ENCODE measurements around the gene MACROD2.

The MACROD2 gene

DNA sequence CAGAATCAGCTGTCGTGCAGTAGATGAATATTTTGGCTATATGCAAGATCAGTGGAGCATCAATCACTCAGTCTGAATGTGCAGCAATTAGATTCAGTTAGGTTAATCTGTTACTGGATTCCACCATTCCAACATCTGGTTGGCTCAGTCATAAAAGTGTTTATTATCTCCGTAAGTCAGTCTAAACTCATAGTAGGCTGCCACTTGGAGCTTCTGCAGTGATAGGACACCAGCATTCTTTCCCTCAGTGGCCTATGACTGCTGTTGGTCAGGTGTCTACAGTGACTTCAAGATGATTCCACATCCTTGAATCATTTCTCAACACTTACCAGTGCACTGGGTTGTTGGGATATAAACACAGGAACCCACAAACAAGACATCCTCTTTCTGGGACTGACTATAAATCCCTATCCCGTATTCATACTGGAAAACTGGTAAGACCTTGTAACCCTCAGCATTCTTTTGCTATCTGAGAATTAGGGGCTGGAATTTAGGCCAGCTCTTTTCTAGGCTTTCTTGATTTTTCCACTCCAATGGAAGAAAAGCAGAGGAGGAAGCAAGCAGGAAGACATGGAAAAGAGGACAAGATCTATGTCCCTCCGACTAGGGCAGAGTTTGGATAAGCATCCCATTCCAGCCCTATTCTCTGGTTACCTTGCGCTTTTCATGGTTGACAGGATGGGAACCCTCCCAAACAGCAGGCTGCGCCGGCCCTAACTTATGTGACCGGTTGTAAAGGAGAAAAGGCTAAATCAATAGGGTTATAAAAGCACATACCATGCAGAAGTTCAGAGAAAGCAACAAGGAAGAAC lies 1658.3 kb downstream of the MACROD2 start:
- TF ChIP-seq, protein P1, sequence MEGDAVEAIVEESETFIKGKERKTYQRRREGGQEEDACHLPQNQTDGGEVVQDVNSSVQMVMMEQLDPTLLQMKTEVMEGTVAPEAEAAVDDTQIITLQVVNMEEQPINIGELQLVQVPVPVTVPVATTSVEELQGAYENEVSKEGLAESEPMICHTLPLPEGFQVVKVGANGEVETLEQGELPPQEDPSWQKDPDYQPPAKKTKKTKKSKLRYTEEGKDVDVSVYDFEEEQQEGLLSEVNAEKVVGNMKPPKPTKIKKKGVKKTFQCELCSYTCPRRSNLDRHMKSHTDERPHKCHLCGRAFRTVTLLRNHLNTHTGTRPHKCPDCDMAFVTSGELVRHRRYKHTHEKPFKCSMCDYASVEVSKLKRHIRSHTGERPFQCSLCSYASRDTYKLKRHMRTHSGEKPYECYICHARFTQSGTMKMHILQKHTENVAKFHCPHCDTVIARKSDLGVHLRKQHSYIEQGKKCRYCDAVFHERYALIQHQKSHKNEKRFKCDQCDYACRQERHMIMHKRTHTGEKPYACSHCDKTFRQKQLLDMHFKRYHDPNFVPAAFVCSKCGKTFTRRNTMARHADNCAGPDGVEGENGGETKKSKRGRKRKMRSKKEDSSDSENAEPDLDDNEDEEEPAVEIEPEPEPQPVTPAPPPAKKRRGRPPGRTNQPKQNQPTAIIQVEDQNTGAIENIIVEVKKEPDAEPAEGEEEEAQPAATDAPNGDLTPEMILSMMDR (IDR thresholded peaks at IDR 0.05; ENCODE audit: extremely low read depth, missing control alignments) = no peak
- no peak for DNase-seq (ENCODE audit: low spot score)

DNA sequence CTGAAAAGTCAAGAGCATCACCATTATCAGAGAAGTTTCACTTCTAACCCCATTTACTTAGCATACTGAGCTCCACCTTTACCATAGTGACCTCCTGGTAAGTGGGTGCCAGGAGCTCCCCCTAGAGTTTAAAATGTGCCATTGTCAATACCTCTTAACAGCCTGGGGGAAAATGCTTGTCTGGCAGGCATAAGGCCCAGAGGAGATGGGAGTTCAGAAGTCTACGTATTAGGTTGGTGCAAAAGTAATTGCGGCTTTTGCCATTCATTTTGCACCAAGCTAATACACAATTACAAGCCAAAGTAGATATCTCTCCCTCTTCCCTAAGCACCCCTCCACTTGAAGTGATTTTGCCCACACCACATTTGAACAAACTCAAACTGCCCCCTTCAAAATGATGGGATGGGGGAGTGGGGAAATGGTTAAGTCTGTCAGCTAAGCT lies 1658.9 kb downstream of the MACROD2 start:
- TF ChIP-seq, protein P1 (IDR thresholded peaks at IDR 0.05; ENCODE audit: extremely low read depth, missing control alignments) = peak; percentile 61
- peak; percentile 68 for DNase-seq (ENCODE audit: low spot score)

DNA sequence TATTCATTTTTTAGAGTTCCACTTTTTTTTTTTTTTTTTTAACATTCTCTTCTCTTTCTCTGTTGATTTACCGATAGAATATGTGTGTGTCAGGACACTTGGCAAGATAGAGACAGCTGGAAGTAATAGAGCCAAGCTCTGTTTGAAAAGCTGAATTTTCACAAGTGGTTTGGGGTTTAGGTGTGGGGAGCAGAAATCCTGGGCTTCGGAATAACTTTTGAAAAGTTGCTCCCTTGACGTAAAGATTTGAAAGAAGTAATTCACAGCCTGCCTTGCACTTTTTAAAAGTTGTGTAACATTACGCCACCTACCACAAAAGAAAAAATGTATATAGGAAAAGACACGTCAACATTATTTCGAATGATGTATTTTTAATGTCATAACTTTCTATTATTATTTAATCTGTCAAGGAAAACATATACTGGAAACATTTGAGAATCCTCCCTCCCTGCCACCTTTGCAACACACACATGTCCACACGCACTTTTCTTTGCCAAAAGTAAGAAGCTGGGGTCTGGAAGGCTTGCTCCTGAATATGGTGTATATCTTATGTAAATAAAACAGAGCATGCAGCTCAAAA lies 1660.1 kb downstream of the MACROD2 start:
- DNase-seq (ENCODE audit: low spot score) = no peak
- TF ChIP-seq, protein P1 (IDR thresholded peaks at IDR 0.05; ENCODE audit: extremely low read depth, missing control alignments) = no peak

DNA sequence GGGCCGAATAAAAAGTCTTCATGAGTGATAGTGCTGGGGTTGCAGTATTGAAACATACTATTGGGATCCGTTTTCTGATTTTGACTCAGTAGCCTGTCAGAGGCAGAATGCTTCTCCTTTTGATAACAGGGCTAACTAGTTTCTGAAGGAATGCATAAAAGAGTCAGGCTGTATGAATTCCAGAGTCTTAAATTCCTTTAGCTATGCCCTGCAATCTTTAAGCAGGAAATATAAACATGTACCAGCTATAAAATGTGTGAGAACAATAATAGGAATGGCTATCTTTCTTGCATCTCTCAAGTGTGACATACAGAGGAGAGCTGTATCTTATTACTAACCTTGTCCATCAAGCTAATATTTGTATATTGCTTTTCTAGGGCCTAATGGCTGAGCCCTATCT lies 1660.8 kb downstream of the MACROD2 start:
- no peak for DNase-seq (ENCODE audit: low spot score)
- TF ChIP-seq, protein P1 (IDR thresholded peaks at IDR 0.05; ENCODE audit: extremely low read depth, missing control alignments) = no peak

DNA sequence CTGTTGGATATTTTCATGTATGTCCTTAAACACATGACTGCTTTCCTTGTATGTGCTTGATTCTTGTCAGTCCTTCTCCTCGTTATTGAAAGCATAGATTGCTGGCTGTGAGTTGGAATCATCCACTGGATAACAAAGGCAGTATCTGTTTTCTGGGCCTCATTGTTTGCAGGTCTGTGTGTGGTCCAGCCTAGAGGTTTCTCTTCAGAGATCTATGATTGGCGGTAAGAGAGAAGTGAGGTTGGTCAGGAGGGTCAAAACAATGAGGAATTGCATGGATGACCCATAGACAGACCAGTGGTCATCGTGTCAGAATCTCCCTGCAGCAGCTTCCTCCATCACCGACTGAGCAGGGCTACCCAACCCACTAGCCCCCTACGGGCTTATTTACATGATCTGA lies 1663.0 kb downstream of the MACROD2 start:
- TF ChIP-seq, protein P1 (IDR thresholded peaks at IDR 0.05; ENCODE audit: extremely low read depth, missing control alignments) = no peak
- no peak for DNase-seq (ENCODE audit: low spot score)

DNA sequence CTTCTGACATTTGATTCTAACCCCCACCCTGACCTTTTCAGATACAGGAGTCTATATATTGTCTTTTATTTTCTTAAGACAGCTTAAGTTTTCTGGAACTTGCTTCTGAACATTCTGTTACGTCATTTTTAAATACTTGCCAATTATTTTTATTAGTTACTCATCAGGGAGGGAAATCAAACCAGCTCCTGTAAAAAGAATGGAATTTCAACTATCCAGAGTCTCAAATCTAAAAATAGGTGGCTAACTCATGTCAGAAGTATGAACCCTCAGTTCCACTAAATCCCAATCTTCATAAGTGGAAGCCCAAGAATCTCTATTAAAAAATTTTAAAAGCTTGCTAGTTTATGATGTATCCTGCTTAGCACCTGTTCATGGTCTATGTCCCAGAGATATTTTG lies 1677.9 kb downstream of the MACROD2 start:
- TF ChIP-seq, protein P1 (IDR thresholded peaks at IDR 0.05; ENCODE audit: extremely low read depth, missing control alignments) = no peak

DNA sequence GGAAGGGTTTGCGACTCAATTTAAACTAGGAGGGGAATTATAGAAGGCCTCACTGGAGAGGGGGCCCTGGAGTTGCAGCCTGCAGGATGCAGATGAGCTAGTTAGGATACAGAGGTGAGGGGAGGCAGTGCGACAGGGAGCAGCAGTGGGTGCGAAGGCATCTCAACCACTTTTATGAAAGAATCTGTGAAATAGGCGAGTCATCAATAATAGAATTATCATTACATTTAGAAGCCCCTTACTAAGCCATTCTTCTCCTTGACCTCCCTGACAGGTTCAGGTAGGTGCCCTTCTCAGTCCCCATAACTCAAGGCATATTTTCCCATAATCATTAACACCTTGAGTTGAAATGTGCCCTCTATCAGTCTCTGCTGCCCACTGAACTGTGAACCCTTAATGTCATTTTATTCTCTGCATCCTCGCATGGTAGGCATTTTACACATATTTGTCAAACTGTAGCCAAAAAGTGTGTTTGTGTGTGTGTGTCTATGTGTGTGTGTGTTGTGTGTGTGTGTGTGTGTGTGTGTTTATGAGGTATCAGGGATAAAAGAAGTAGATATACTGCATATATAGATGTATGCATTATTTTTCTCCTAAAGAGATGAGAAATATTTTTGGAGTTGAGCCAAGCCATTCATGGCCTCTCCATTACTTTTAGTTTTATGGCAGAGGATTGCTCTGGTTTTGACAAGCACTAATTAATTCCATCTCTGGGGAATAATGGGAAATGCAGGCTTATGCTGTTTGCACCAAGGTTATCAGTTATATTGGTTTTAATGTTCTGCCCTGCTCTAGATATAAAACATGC lies 1679.1 kb downstream of the MACROD2 start:
- TF ChIP-seq, protein P1 (IDR thresholded peaks at IDR 0.05; ENCODE audit: extremely low read depth, missing control alignments) = no peak
- no peak for DNase-seq (ENCODE audit: low spot score)

More for the DNA sequence above, 1677.9 kb downstream of the MACROD2 start:
- DNase-seq (ENCODE audit: low spot score) = no peak
